Heart right ventricle (tissue), 16 donors: Measurements from ENCODE around the gene KRTAP4-7. TPM values are rescaled to one million over a fixed set of nuclear protein-coding genes. Genes with fewer than 3 reads are reported as not detected.
"Not testable (repeated sequence)": the region's sequence is repeated elsewhere in the genome, so short reads cannot be mapped to it uniquely, and the experiment has no call there.

Experiments
- ATAC-seq, 8 donors: fragments of 200-7000 bp; cut with Tn5 transposase; one replicate each; pipeline ENCODE4 v1.9.1; 2020; ENCODE audit warnings: mild to moderate bottlenecking in 8 of 8, moderate library complexity in 8 of 8, moderate number of reproducible peaks in 1 of 8
- DNase-seq, 2 donors: peaks; one replicate each; pipeline ENCODE4 v3.0.0-alpha.2; 2020
- H3K27ac ChIP-seq, 10 donors: fragments of 200-600 bp; sonication (generic) in 2 of 10; one replicate each; pipeline versions ENCODE4 v1.5.0 to v1.8.0; 2020 to 2022; ENCODE audit warnings: mild to moderate bottlenecking in 3 of 10
- H3K27me3 ChIP-seq, 7 donors: fragments of 200-600 bp; one replicate each; pipeline ENCODE4 v1.8.0; 2021 to 2022; ENCODE audit warnings: mild to moderate bottlenecking in 2 of 7
- H3K36me3 ChIP-seq, 9 donors: fragments of 200-600 bp; sonication (generic) in 1 of 9; one replicate each; pipeline versions ENCODE4 v1.5.0 to v1.8.0; 2020 to 2022; ENCODE audit warnings: mild to moderate bottlenecking in 2 of 9
- H3K4me1 ChIP-seq, 9 donors: fragments of 200-600 bp; sonication (generic) in 1 of 9; one replicate each; pipeline versions ENCODE4 v1.5.0 to v1.8.0; 2020 to 2022; ENCODE audit warnings: mild to moderate bottlenecking in 4 of 9
- H3K4me3 ChIP-seq, 10 donors: fragments of 200-600 bp; sonication (generic) in 2 of 10; one replicate each; pipeline versions ENCODE4 v1.5.0 to v1.8.0; 2020 to 2022; ENCODE audit warnings: mild to moderate bottlenecking in 7 of 10, moderate library complexity in 2 of 10
- H3K9me3 ChIP-seq, 11 donors: fragments of 200-600 bp in 10 of 11; sonication (generic) in 2 of 11; one replicate each; pipeline versions ENCODE4 v1.5.0 to v1.8.0; 2013 to 2022; ENCODE audit warnings: mild to moderate bottlenecking in 2 of 11, control low read depth in 1 of 11, moderate library complexity in 1 of 11
- WGBS, 2 donors: extraction: QIAGEN DNeasy Blood & Tissue Kit; methylation state at CpG; one replicate each; pipeline ENCODE4 v1.1.7; 2013; ENCODE audit warnings: inconsistent platforms in 1 of 2; 5-methylcytosine and 5-hydroxymethylcytosine counted together
- intact Hi-C, 10 donors: fragments of 100-400 bp; cut with DNase I; formaldehyde crosslinking; loops; one replicate each; pipeline versions ENCODE4 v1.11.1 to v1.14.2; 2022
- polyA plus RNA-seq, 2 donors: library from polyadenylated mRNA; stranded (reverse); fragments of 200-250 nt; gene quantifications; one replicate each; pipeline ENCODE4 v1.2.3, GENCODE V29; 2013
- total RNA-seq, 10 donors: library from RNA; stranded (reverse); fragmentation: NEBNext Ultra II Directional in 3 of 10; extraction: Animal tissue kit (Norgen Biotek cat#: 25700) in 3 of 10; gene quantifications; one replicate each; pipeline versions ENCODE4 v1.2.1 to v1.2.4, GENCODE V29; 2021 to 2023
- TF ChIP-seq, protein P1 (sequence below), 9 donors: fragments of 200-600 bp; sonication (generic) in 2 of 9; IDR thresholded peaks; one replicate each; pipeline versions ENCODE4 v1.5.0 to v1.8.0; 2021 to 2022; ENCODE audit warnings: antibody characterized with exemption in 9 of 9, mild to moderate bottlenecking in 5 of 9, moderate library complexity in 1 of 9
- donor health status: Arrhythmogenic right ventricular cardiomyopathy.
- donor health status: ischemic (EF 13 %, LVEDD 7.1; RV severe dilation, severe dysfunction).
- donor health status: healthy with polysubstance abuse.
- donor health status: DM: no; HTN: yes; CAD: no.
- donor health status: DM: no; HTN: no; CAD: no.
- donor health status: ischemic (EF 25% LVEDD 6.9; RV normal size, moderate dysfunction).
- donor health status: ischemic (EF 25% LVEDD 5.7; RV mildly dilated, moderate dysfunction).
- donor health status: healthy.
- donor health status: DM: yes; HTN: yes; CAD: no.
- donor health status: Ischemic cardiomyopathy.
- donor health status: ischemic (EF 35%, LVEDD 5.7; RV mildly dilated, moderate dysfunction).
- donor health status: nonischemic (EF 11% LVEDD 7.7; RV severe dilation, severe dysfunction).
- donor health status: DM: yes; HTN: yes; CAD: no.
- donor health status: PGD.
- donor health status: ischemic (EF 29% LVEDD 5.4; RV normal size, mild dysfunction).
- donor health status: nonischemic (EF 23%, LVEDD 6.1; RV moderate dilation, normal function).

KRTAP4-7 gene
- total and polyA plus RNA-seq, 12 donors, result not detected

DNA sequence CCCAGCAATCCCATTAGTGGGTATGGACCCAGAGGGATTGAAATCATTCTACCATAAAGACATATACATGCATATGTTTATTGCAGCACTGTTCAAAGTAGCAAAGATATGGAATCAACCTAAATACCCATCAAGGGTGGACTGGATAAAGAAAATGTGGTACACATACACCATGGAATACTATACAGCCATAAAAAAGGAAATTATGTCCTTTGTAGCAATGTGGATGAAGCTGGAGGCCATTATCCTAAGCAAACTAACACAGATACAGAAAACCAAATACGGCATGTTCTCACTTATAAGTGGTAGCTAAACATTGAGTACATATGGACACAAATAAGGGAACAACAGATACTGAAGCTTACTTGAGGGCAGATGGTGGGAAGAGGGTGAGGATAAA is 26.4 kb upstream of the KRTAP4-7 start:
- no peak overlapping the region for H3K27ac ChIP-seq
- intact Hi-C loops, result no loop called here
- WGBS, 2 donors, result 87 to 100% methylated on average over 1 of the region's 1 CpG
- no peak for ATAC-seq
- H3K27me3 ChIP-seq, result peaks cover 0 to 70% (median 50%) of the 10 kb centered on the region in 7 donors
- no peak overlapping the region for H3K4me3 ChIP-seq
- H3K36me3 ChIP-seq, result no peaks in the 10 kb centered on the region
- H3K4me1 ChIP-seq, result no peaks in the 10 kb centered on the region
- peaks cover 0 to 17% (median 0%) of the 10 kb centered on the region in 11 donors for H3K9me3 ChIP-seq
- TF ChIP-seq, protein P1, sequence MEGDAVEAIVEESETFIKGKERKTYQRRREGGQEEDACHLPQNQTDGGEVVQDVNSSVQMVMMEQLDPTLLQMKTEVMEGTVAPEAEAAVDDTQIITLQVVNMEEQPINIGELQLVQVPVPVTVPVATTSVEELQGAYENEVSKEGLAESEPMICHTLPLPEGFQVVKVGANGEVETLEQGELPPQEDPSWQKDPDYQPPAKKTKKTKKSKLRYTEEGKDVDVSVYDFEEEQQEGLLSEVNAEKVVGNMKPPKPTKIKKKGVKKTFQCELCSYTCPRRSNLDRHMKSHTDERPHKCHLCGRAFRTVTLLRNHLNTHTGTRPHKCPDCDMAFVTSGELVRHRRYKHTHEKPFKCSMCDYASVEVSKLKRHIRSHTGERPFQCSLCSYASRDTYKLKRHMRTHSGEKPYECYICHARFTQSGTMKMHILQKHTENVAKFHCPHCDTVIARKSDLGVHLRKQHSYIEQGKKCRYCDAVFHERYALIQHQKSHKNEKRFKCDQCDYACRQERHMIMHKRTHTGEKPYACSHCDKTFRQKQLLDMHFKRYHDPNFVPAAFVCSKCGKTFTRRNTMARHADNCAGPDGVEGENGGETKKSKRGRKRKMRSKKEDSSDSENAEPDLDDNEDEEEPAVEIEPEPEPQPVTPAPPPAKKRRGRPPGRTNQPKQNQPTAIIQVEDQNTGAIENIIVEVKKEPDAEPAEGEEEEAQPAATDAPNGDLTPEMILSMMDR (IDR thresholded peaks at IDR 0.05), result no peak
- no peak for DNase-seq

DNA sequence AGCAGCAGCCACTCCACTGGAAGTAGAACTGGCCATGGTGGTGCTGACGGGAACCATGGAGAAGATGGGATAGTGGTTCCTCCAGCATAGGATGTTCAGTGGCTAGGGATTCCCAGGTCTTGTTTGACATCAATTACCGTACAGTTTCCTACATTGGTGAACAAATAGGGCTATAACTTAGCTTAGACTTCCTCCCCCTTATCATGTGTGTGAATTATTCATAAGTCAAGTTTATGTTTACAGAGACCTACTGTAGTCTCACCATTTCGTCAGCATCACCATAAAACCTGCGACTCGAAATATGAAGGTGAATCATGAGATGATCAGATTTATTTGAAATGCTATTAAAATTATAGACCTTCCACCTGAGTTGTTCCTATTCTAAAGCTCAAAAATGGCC is 25.2 kb upstream of the KRTAP4-7 start:
- Histone ChIP-seq H3K27me3 (peaks cover 0 to 76% (median 50%) of the 10 kb centered on the region in 7 donors), H3K36me3 (no peaks in the 10 kb centered on the region), H3K9me3 (peaks cover 0 to 8% (median 0%) of the 10 kb centered on the region in 11 donors), H3K4me3 (no peak overlapping the region), H3K27ac (no peak overlapping the region), H3K4me1 (no peaks in the 10 kb centered on the region)
- 85% methylated on average over 5 of the region's 5 CpGs for WGBS, 2 donors
- TF ChIP-seq, protein P1 (IDR thresholded peaks at IDR 0.05), result no peak
- intact Hi-C loops, result no loop called here
- ATAC-seq (no peak), DNase-seq (no peak)

DNA sequence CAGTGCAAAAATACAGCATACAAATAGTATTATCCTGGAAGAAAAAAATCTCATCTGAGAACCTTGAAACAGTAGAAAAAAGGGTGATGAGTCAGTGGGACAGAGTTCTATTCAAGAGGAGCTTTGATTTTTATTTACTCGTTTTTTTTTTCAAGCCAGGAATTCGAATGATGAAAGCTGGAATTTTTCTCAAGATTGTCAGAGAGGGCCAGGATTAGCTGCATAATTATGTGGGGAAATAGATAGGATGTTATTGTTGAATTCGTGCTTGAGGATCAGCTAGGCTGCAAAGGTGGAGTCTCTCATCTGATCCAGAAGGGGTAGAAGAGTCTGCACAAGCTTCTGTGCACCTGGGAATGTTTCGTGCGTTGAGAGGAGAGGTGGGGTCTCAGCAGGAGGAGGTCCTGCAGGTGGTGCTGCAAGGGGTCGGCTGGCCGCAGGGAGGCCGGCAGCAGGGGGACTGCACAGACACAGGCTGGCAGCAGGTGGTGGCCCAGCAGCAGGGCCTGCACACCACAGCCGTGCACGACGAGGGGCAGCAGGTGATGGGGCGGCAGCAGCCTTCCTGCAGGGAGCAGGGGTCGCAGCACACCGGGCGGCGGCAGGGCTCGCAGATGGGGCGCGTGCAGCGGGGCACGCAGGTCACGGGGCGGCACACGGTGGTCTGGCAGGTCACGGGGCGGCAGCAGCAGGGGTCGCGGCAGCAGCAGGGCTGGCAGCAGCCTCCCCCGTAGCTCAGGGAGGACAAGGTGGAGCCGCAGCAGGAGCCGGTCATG is 24.5 kb upstream of the KRTAP4-7 start:
- peak in 1 of 8 donors; percentile 53 for ATAC-seq
- H3K4me3 ChIP-seq, H3K27ac ChIP-seq, H3K9me3 ChIP-seq, DNase-seq, intact Hi-C loops, H3K4me1 ChIP-seq, H3K36me3 ChIP-seq: not testable (repeated sequence)
- WGBS, 2 donors, result 23 to 28% methylated on average over 9 to 12 of the region's 31 CpGs
- H3K27me3 ChIP-seq, result peaks cover 0 to 76% (median 55%) of the 10 kb centered on the region in 7 donors

DNA sequence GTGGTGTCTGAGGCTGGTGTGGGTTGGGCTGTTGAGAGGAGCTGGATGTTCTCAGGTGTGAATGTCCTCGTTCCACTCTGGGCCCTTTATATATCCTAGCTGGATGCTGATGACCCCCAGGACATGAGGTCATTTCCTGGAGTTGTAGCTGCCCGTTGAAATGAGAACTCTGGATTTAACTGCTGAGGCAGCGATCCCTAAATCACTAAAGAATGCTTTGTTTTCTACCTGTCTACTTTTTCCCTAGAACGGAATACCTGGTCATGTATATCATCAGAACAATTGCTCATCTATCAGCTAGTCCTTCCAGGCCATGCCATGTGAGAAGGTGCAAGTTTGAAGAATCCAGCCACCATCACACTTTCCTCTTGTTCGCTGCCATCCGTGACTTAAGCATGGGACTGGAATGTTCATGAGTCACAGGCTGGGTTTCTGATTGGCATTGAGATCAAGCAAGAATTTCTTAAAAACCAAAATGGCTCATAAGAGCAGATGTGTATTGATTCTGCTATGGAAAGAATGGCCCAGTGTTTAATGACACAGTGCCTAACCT is 23.8 kb upstream of the KRTAP4-7 start, which contains the start of gene KRTAP2-3:
Gene KRTAP2-3, minus strand, starts transcription at position 63 of the 553 bp plus-strand sequence. CDS start 64 bp downstream, outside the sequence.
- 60 to 61% methylated on average over 6 of the region's 6 CpGs for WGBS, 2 donors

More for the DNA sequence above, 23.8 kb upstream of the KRTAP4-7 start, which contains the start of gene KRTAP2-3:
- H3K9me3 ChIP-seq, result peaks cover 0 to 7% (median 0%) of the 10 kb centered on the region in 11 donors
- no peak within 1 kb of the TSS for H3K4me3 ChIP-seq
- ATAC-seq (no peak), DNase-seq (no peak)
- no peaks in the 10 kb centered on the region for H3K4me1 ChIP-seq
- no peaks in the 10 kb centered on the region for H3K36me3 ChIP-seq
- TF ChIP-seq, protein P1 (IDR thresholded peaks at IDR 0.05), result no peak
- H3K27me3 ChIP-seq, result peaks cover 0 to 82% (median 58%) of the 10 kb centered on the region in 7 donors
- intact Hi-C loops, result no loop called here
- H3K27ac ChIP-seq, result no peak within 1 kb of the TSS
